K562 (cell line): ENCODE results near the gene LMO4. TPM values are rescaled to one million over a fixed set of nuclear protein-coding genes. Genes with fewer than 3 reads are reported as not detected.

ENCODE experiments used
- ATAC-seq: fragments of 200-7000 bp; cut with Tn5 transposase; 3 replicates; pipeline ENCODE4 v1.9.1; 2020; ENCODE audit warnings: moderate library complexity
- BruUV-seq: library from RNA; stranded (reverse); fragments of 400-500 nt; replicated peaks from 2 replicates; lab custom pipeline; 2021; lab: Mats Ljungman, UMichigan
- CTCF ChIA-PET: fragments of 300-600 bp; formaldehyde crosslinking; extraction: SDS; loops from one replicate; lab custom pipeline; 2021; ENCODE audit warnings: low intra/inter-chr PET ratio; lab: Yijun Ruan, JAX
- POLR2A ChIA-PET: fragments of 300-600, 350-650 bp; sonication (Branson Sonifier 250); formaldehyde crosslinking; extraction: SDS; loops from one replicate; lab custom pipeline; 2021; ENCODE audit warnings: antibody characterized with exemption, inconsistent platforms; lab: Yijun Ruan, JAX
- DNase-seq, 4 experiments: peaks; one replicate each; pipeline versions ENCODE4 v3.0.0 to v3.0.0-alpha.2; 2011 to 2018; ENCODE audit warnings: low spot score in 3 of 4, mixed read lengths in 3 of 4; ENCODE audit errors: extremely low read depth in 1 of 4
- FAIRE-seq: peaks from 2 replicates; lab custom pipeline; 2011; peaks lifted over from hg19 to GRCh38; lab: Jason Lieb, UNC
- H2AFZ ChIP-seq: 2 replicates; pipeline ENCODE4 v1.6.0; 2011; ENCODE audit warnings: low read depth, low read length, control low read depth, inconsistent platforms
- H3K27ac ChIP-seq: fragments of 200-600 bp; 3 replicates; pipeline ENCODE4 v1.8.0; 2011; ENCODE audit warnings: low read depth, mild to moderate bottlenecking, control low read depth, inconsistent platforms, low read length, moderate library complexity, mixed read lengths; ENCODE audit errors: extremely low read depth
- H3K27me3 ChIP-seq, 2 experiments: fragments of 300-600 bp in 1 of 2; 2 replicates in 1 of 2; 3 replicates in 1 of 2; pipeline versions ENCODE4 v1.6.0 to v1.8.0; 2011; ENCODE audit warnings: inconsistent platforms in 2 of 2, low read length in 2 of 2, mild to moderate bottlenecking in 1 of 2, mixed read lengths in 1 of 2, moderate library complexity in 1 of 2; ENCODE audit not compliant: control insufficient read depth in 2 of 2, insufficient read depth in 2 of 2
- H3K36me3 ChIP-seq: fragments of 300-600 bp; 3 replicates; pipeline ENCODE4 v1.8.0; 2011; ENCODE audit warnings: mild to moderate bottlenecking, low read length, inconsistent platforms; ENCODE audit not compliant: control insufficient read depth, insufficient read depth
- H3K4me1 ChIP-seq, 2 experiments: fragments of 200-600 bp in 1 of 2; replicated peaks in 1 of 2; 2 replicates in 1 of 2; 3 replicates in 1 of 2; pipeline versions ENCODE4 v1.5.1 to v1.8.0; 2011; ENCODE audit warnings: inconsistent platforms in 2 of 2, low read length in 2 of 2, mild to moderate bottlenecking in 1 of 2, mixed read lengths in 1 of 2, moderate library complexity in 1 of 2; ENCODE audit not compliant: control insufficient read depth in 2 of 2, insufficient read depth in 2 of 2
- H3K4me2 ChIP-seq: 2 replicates; pipeline ENCODE4 v1.6.1; 2011; ENCODE audit warnings: low read length, control low read depth, inconsistent platforms, mixed read lengths; ENCODE audit not compliant: insufficient read depth
- H3K4me3 ChIP-seq: fragments of 200-600 bp; sonication (generic), shearing (Covaris generic); 2 replicates; pipeline ENCODE4 v1.5.1; 2016; ENCODE audit warnings: control low read depth, inconsistent platforms
- H3K79me2 ChIP-seq: fragments of 200-600 bp; 3 replicates; pipeline ENCODE4 v1.8.0; 2011; ENCODE audit warnings: low read length, inconsistent platforms; ENCODE audit not compliant: control insufficient read depth, insufficient read depth
- H3K9ac ChIP-seq, 2 experiments: 2 replicates each; pipeline versions ENCODE4 v1.6.0 to v1.6.1; 2011; ENCODE audit warnings: low read depth in 2 of 2, low read length in 2 of 2, control low read depth in 1 of 2, inconsistent platforms in 1 of 2, mild to moderate bottlenecking in 1 of 2, mixed read lengths in 1 of 2; ENCODE audit not compliant: insufficient read depth in 1 of 2
- H3K9me1 ChIP-seq: one replicate; pipeline ENCODE4 v1.6.0; 2011; ENCODE audit warnings: inconsistent platforms, mild to moderate bottlenecking, low read length, moderate library complexity; ENCODE audit not compliant: control insufficient read depth, insufficient read depth
- H3K9me3 ChIP-seq: replicated peaks from 2 replicates; pipeline ENCODE4 v1.5.1; 2011; ENCODE audit warnings: low read depth, low read length, inconsistent platforms; ENCODE audit not compliant: control insufficient read depth, insufficient read depth
- H4K20me1 ChIP-seq: replicated peaks from 2 replicates; pipeline ENCODE4 v1.6.1; 2011; ENCODE audit warnings: low read length, inconsistent platforms, mixed read lengths; ENCODE audit not compliant: control insufficient read depth, insufficient read depth
- SMARCA5 ChIP-seq: fragments of 450-650 bp; IDR thresholded peaks from 2 replicates; pipeline ENCODE4 v1.6.1; 2016
- SMC3 ChIP-seq: conservative IDR thresholded peaks from 2 replicates; pipeline ENCODE4 v1.6.1; 2011; ENCODE audit warnings: low read depth, low read length, improper control_type of control experiment; ENCODE audit not compliant: insufficient read depth
- ZNF436 ChIP-seq: fragments of 250-450, 450-650 bp; sonication (Bioruptor Pico); formaldehyde crosslinking; IDR thresholded peaks from 2 replicates; pipeline ENCODE4 v1.7.0; 2020; ENCODE audit warnings: mild to moderate bottlenecking
- WGBS: fragments of 100-300 bp; shearing (Covaris generic); methylation state at CpG from one replicate; pipeline ENCODE4 v1.1.6; 2016; ENCODE audit warnings: low coverage, mixed read lengths; ENCODE audit not compliant: insufficient coverage; ENCODE audit errors: missing lambda C conversion rate; 5-methylcytosine and 5-hydroxymethylcytosine counted together
- in situ Hi-C: fragments of 300-500 bp; cut with MboI; formaldehyde crosslinking; loops from 4 replicates; pipeline ENCODE4 v1.15.0; 2018; ENCODE audit warnings: inconsistent platforms, mixed read lengths
- intact Hi-C: fragments of 100-400 bp; cut with micrococcal nuclease; formaldehyde crosslinking; loops from 2 replicates; pipeline ENCODE4 v1.14.2; 2022
- polyA plus RNA-seq, 8 experiments: library from polyadenylated mRNA; depleted of rRNA in 4 of 8; stranded (reverse) in 5 of 8; unstranded in 3 of 8; fragments of >200 nt; fragmentation: Nextera tagmentation in 2 of 8; fragmentation: Illumina TruSeq in 1 of 8; extraction: Ambion mirVana in 2 of 8; extraction: Trizol in 1 of 8; gene quantifications; 2 replicates each; pipeline versions ENCODE4 v1.2.1 to v1.2.3, GENCODE V29; 2011 to 2014; ENCODE audit warnings: inconsistent platforms in 1 of 8, missing spikeins in 1 of 8
- total RNA-seq, 7 experiments: library from RNA; depleted of rRNA in 6 of 7; stranded (reverse); fragments of >200 nt in 6 of 7; fragmentation: Illumina TruSeq in 2 of 7; extraction: Trizol in 2 of 7; gene quantifications; 2 replicates each; pipeline versions ENCODE4 v1.2.1 to v1.2.3, GENCODE V29; 2011 to 2021; ENCODE audit warnings: low replicate concordance in 1 of 7
- TF ChIP-seq, protein P1 (sequence below): fragments of 200-800 bp; sonication (Bioruptor generic); IDR thresholded peaks from 2 replicates; pipeline ENCODE4 v1.6.1; 2017; ENCODE audit warnings: missing genetic modification characterization, missing compliant biosample characterization

LMO4 gene
- total and polyA plus RNA-seq, 9 of the 15 experiments (the other 6 are each of a cell fraction or from before 2014, with no cell fraction given) = 3.1 to 35.3 (median 22.4) TPM

DNA sequence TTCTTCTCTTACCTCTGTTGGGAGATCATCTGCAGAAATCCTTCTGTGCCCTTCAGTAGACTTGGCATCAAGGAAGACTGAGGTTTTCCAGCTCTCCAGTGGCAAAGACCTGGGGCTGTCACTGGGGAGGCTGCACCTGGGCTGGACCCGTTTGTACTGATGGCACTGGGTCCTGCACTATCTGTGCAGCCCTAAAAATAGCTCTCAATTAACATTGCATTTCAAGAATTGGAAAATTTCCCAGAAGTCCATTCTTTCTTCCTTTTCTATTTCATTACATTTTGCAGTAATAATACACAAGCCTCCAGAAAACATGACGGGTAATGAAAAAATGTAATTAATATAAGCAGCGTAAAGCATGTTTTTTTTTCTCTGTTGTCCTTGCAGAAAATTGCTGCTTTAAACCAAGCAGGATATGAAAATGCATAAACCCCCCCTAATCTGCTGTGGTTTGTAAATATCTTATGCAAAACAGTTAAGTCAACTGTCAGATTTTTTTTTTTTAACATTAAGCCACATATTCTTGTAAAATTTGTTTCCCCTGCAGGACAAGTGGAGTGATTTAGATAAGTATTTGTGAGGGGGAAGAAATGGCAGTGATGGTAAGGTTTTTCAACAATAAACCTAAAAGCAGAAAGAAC is 64.9 kb downstream of the LMO4 start:
- CTCF ChIA-PET = no interaction called here
- POLR2A ChIA-PET = no interaction called here
- Histone ChIP-seq H2AFZ (no peak overlapping the region), H3K9me3 (no peaks in the 10 kb centered on the region), H4K20me1 (no peaks in the 10 kb centered on the region), H3K27ac (no peak overlapping the region), H3K27me3 (peaks cover 0 to 3% of the 10 kb centered on the region in 2 experiments; a peak in 2 of 5 replicates), H3K4me3 (no peak overlapping the region), H3K9me1 (no peaks in the 10 kb centered on the region), H3K9ac (no peak overlapping the region)
- DNase-seq (no peak), ATAC-seq (no peak), FAIRE-seq (no peak)
- BruUV-seq = no TSS peak
- 2% methylated on average over 3 of the region's 3 CpGs for WGBS
- in situ Hi-C loops = no loop called here
- no peak for TF ChIP-seq SMARCA5
- no peak for TF ChIP-seq SMC3
- TF ChIP-seq, all 486 proteins: peak for 0
- Histone ChIP-seq H3K36me3 (no peaks in the 10 kb centered on the region), H3K79me2 (no peaks in the 10 kb centered on the region), H3K4me2 (no peak overlapping the region), H3K4me1 (no peaks in the 10 kb centered on the region)
- intact Hi-C loops = no loop called here

DNA sequence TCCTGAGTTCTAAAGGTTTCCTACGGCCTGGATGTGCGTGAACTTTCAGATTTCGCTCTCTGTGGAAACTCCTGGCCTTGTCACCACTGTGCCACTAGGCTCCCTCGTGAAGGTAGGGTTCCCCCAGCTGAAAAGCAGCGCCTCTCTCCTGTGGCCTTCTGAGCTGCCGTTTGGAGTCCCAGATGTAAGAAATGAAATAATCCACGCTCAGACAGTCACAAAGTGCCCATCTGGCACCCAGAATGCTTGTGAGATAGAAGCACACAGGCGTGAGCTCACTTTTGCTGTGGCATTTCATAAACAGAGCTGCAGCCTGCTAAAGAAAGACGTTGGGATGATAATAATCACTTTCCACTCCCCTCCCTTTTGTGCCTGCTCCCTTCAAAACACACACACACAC is 65.8 kb downstream of the LMO4 start:
- H3K27ac ChIP-seq = no peak overlapping the region
- in situ Hi-C loops = no loop called here

More for the DNA sequence above, 65.8 kb downstream of the LMO4 start:
- CTCF ChIA-PET = no interaction called here
- POLR2A ChIA-PET = no interaction called here
- Histone ChIP-seq H3K4me3 (no peak overlapping the region), H3K4me1 (no peaks in the 10 kb centered on the region), H3K9ac (no peak overlapping the region), H3K79me2 (no peaks in the 10 kb centered on the region), H3K9me1 (no peaks in the 10 kb centered on the region), H2AFZ (no peak overlapping the region), H3K9me3 (no peaks in the 10 kb centered on the region), H4K20me1 (no peaks in the 10 kb centered on the region), H3K27me3 (peaks cover 0 to 3% of the 10 kb centered on the region in 2 experiments; a peak in 2 of 5 replicates), H3K4me2 (no peak overlapping the region), H3K36me3 (no peaks in the 10 kb centered on the region)
- DNase-seq = no peak
- no peak; the same call in 2 of the 3 replicates for ATAC-seq
- no peak for FAIRE-seq
- 7% methylated on average over 8 of the region's 9 CpGs for WGBS
- intact Hi-C loops = no loop called here
- BruUV-seq = no TSS peak
- TF ChIP-seq, protein P1, sequence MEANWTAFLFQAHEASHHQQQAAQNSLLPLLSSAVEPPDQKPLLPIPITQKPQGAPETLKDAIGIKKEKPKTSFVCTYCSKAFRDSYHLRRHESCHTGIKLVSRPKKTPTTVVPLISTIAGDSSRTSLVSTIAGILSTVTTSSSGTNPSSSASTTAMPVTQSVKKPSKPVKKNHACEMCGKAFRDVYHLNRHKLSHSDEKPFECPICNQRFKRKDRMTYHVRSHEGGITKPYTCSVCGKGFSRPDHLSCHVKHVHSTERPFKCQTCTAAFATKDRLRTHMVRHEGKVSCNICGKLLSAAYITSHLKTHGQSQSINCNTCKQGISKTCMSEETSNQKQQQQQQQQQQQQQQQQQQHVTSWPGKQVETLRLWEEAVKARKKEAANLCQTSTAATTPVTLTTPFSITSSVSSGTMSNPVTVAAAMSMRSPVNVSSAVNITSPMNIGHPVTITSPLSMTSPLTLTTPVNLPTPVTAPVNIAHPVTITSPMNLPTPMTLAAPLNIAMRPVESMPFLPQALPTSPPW (CRISPR knock-in tag) = peak; percentile 38; the same call in 1 of the 2 replicates
- no peak for TF ChIP-seq ZNF436 (CRISPR knock-in tag)
